Ovary (tissue), 3 donors: ENCODE measurements around the gene SUV39H1.

Source experiments
- CTCF ChIP-seq, 3 donors: fragments of 450-650 bp in 2 of 3; fragments of 200-600 bp in 1 of 3; IDR thresholded peaks; one replicate each; pipeline versions ENCODE4 v1.5.1 to v1.8.0; 2016 to 2022; ENCODE audit warnings: antibody characterized with exemption in 3 of 3, mild to moderate bottlenecking in 1 of 3
- EP300 ChIP-seq: sonication (generic); formaldehyde crosslinking; IDR thresholded peaks from one replicate; pipeline ENCODE4 v1.6.1; 2017; ENCODE audit warnings: antibody characterized with exemption
- donor health status: DM: no; HTN: no; CAD: no.

- TF ChIP-seq CTCF (IDR thresholded peaks at IDR 0.05) = no peak
- TF ChIP-seq EP300 = no peak
Measured at GRCh38 chrX:48694776-48695533, 1.6 kb upstream of the SUV39H1 start.
